OCI-LY3 (cell line): ENCODE results near the gene COL4A3.

Source experiments
- H2AFZ ChIP-seq: fragments of 200-600, 300-600 bp; shearing (Covaris generic); 2 replicates; pipeline ENCODE4 v1.6.0; 2014; ENCODE audit warnings: antibody characterized with exemption, low read depth, low read length
- H3K27ac ChIP-seq: fragments of 200-600, 300-600 bp; sonication (generic); 2 replicates; pipeline ENCODE4 v1.5.1; 2014; ENCODE audit warnings: mild to moderate bottlenecking, low read length, moderate library complexity, mixed read lengths
- H3K27me3 ChIP-seq: fragments of 200-600, 300-600 bp; sonication (generic); 2 replicates; pipeline ENCODE4 v1.6.1; 2014; ENCODE audit warnings: low read depth, low read length, mixed read lengths
- H3K36me3 ChIP-seq: fragments of 200-600, 300-600 bp; sonication (generic); replicated peaks from 2 replicates; pipeline ENCODE3; 2014; ENCODE audit warnings: low read depth, low read length, mixed read lengths
- H3K4me1 ChIP-seq: fragments of 300-600, 200-600 bp; sonication (generic); 2 replicates; pipeline ENCODE4 v1.6.1; 2014; ENCODE audit warnings: low read length, mixed read lengths
- H3K4me2 ChIP-seq: fragments of 200-600, 300-600 bp; sonication (generic); 2 replicates; pipeline ENCODE4 v1.6.1; 2014; ENCODE audit warnings: low read length, mixed read lengths
- H3K4me3 ChIP-seq: fragments of 300-600, 200-600 bp; sonication (generic); 2 replicates; pipeline ENCODE4 v1.5.1; 2014; ENCODE audit warnings: antibody characterized with exemption, mild to moderate bottlenecking, low read length, moderate library complexity
- H3K79me2 ChIP-seq: fragments of 300-600, 200-600 bp; shearing (Covaris generic); 2 replicates; pipeline ENCODE4 v1.6.1; 2014; ENCODE audit warnings: mild to moderate bottlenecking, low read length, mixed read lengths
- H3K9ac ChIP-seq: fragments of 300-600, 200-600 bp; shearing (Covaris generic); 2 replicates; pipeline ENCODE4 v1.6.0; 2014; ENCODE audit warnings: mild to moderate bottlenecking, low read length, moderate library complexity
- H3K9me3 ChIP-seq: fragments of 200-600, 300-600 bp; shearing (Covaris generic); 2 replicates; pipeline ENCODE4 v1.6.1; 2014; ENCODE audit warnings: low read length, mixed read lengths; ENCODE audit not compliant: insufficient read depth
- H4K20me1 ChIP-seq: fragments of 200-600, 300-600 bp; sonication (generic); 2 replicates; pipeline ENCODE4 v1.6.1; 2016; ENCODE audit warnings: low read length, mixed read lengths; ENCODE audit not compliant: insufficient read depth
- CTCF ChIP-seq: fragments of 200-600, 300-600 bp; sonication (generic); IDR thresholded peaks from 2 replicates; pipeline ENCODE4 v1.5.1; 2014; ENCODE audit warnings: antibody characterized with exemption, low read length, low read depth
- EZH2phosphoT487 ChIP-seq: fragments of 200-600 bp; shearing (Covaris generic); IDR thresholded peaks from 2 replicates; pipeline ENCODE4 v1.6.1; 2018; ENCODE audit warnings: antibody characterized with exemption, mixed run types, low read depth

Gene COL4A3

GRCh38 chr2:227252831-227253230 lies 88.4 kb downstream of the COL4A3 start:
- Histone ChIP-seq H3K4me3 (no peak overlapping the region), H3K9ac (no peak overlapping the region), H3K9me3 (no peaks in the 10 kb centered on the region), H3K79me2 (no peaks in the 10 kb centered on the region), H3K36me3 (no peaks in the 10 kb centered on the region), H2AFZ (no peak overlapping the region), H3K27ac (no peak overlapping the region), H3K27me3 (no peaks in the 10 kb centered on the region), H3K4me1 (no peaks in the 10 kb centered on the region), H4K20me1 (no peaks in the 10 kb centered on the region), H3K4me2 (no peak overlapping the region)
- no peak for TF ChIP-seq EZH2phosphoT487
- TF ChIP-seq CTCF = no peak

GRCh38 chr2:227256605-227257004 lies 92.2 kb downstream of the COL4A3 start:
- no peaks in the 10 kb centered on the region for H3K9me3 ChIP-seq
- H4K20me1 ChIP-seq = no peaks in the 10 kb centered on the region
- H2AFZ ChIP-seq = no peak overlapping the region
- H3K4me2 ChIP-seq = no peak overlapping the region
- H3K9ac ChIP-seq = no peak overlapping the region
- H3K27me3 ChIP-seq = no peaks in the 10 kb centered on the region
- no peak overlapping the region for H3K4me3 ChIP-seq
- H3K79me2 ChIP-seq = no peaks in the 10 kb centered on the region
- H3K4me1 ChIP-seq = no peaks in the 10 kb centered on the region
- no peaks in the 10 kb centered on the region for H3K36me3 ChIP-seq
- TF ChIP-seq EZH2phosphoT487 (no peak), CTCF (no peak)
- H3K27ac ChIP-seq = no peak overlapping the region

- H3K27me3 ChIP-seq = no peaks in the 10 kb centered on the region
- H2AFZ ChIP-seq = no peak overlapping the region
- no peaks in the 10 kb centered on the region for H3K9me3 ChIP-seq
- TF ChIP-seq EZH2phosphoT487 = no peak
- no peak for TF ChIP-seq CTCF
- H3K4me3 ChIP-seq = no peak overlapping the region
- no peaks in the 10 kb centered on the region for H3K4me1 ChIP-seq
- no peaks in the 10 kb centered on the region for H3K36me3 ChIP-seq
- no peaks in the 10 kb centered on the region for H4K20me1 ChIP-seq
- H3K4me2 ChIP-seq = no peak overlapping the region
- H3K27ac ChIP-seq = no peak overlapping the region
- no peaks in the 10 kb centered on the region for H3K79me2 ChIP-seq
- no peak overlapping the region for H3K9ac ChIP-seq
Observed at GRCh38 chr2:227257820-227258219, 93.4 kb downstream of the COL4A3 start.

GRCh38 chr2:227260041-227260440 lies 95.6 kb downstream of the COL4A3 start:
- Histone ChIP-seq H3K79me2 (no peaks in the 10 kb centered on the region), H3K27me3 (no peaks in the 10 kb centered on the region), H3K4me1 (no peaks in the 10 kb centered on the region), H3K9ac (no peak overlapping the region), H3K4me3 (no peak overlapping the region), H3K27ac (no peak overlapping the region), H2AFZ (no peak overlapping the region), H3K36me3 (no peaks in the 10 kb centered on the region), H3K9me3 (no peaks in the 10 kb centered on the region), H3K4me2 (no peak overlapping the region), H4K20me1 (no peaks in the 10 kb centered on the region)
- TF ChIP-seq CTCF (no peak), EZH2phosphoT487 (no peak)
